Measurements from ENCODE around the gene PLCD3.
A peak's percentile ranks its signal among the peaks of the same experiment; 100 is the strongest.

The PLCD3 gene

DNA sequence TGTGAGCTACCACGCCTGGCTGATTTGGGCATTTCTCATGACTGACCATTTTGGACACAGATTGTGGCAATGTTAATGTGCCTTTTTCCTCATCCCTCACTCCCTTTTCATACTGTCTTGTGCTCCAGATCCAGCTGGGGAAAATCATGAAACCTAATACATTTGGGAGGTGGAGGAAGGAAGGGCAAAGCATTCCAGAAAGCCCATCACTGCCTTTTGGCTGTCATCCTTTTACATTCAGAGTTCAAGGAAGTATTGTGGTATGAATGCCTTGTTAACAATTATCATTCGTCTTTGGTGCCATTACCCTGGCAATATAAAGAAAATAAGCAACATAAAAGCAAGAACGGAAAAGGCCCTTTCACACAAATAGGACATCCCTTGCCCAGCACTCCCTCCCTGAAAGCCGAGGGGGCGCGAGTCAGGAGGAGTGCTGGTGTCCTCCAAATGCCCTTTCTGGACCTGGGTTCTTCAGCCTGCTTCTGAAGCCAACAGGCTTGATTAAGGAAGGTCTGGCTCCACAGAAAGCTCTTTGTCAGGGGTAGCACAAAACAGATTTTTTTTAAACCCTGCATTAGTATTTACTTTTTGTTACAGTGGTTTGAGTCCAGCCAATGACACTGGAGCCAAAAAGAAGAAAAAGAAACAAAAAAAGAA lies 51.1 kb downstream of the PLCD3 start:
- Histone ChIP-seq H2BK120ac (ENCODE audit: low read depth, low read length) (no peak overlapping the region), H3K4ac (ENCODE audit: low read depth, low read length) (no peak overlapping the region), H3K27me3 (ENCODE audit: insufficient read depth, low read length, poor library complexity) (no peaks in the 10 kb centered on the region), H4K5ac (ENCODE audit: low read length) (no peak overlapping the region), H3K9ac (ENCODE audit: low read length) (no peak overlapping the region), H3K27ac (ENCODE audit: low read depth, low read length) (no peak overlapping the region), H3K23ac (ENCODE audit: low read length) (no peak overlapping the region), H3K56ac (ENCODE audit: low read length) (no peak overlapping the region), H3K79me2 (ENCODE audit: control insufficient read depth, insufficient read depth, low read length) (peaks cover 9% of the 10 kb centered on the region), H2BK15ac (replicated peaks; ENCODE audit: low read depth) (no peak overlapping the region), H3K18ac (ENCODE audit: low read length) (no peak overlapping the region), H3K4me1 (ENCODE audit: control insufficient read depth, low read depth, low read length) (no peaks in the 10 kb centered on the region), H2AK5ac (ENCODE audit: low read length) (no peak overlapping the region), H4K8ac (ENCODE audit: low read depth, low read length) (no peak overlapping the region), H3K4me2 (ENCODE audit: low read length) (no peak overlapping the region), H2BK5ac (ENCODE audit: low read length) (no peak overlapping the region), H3K36me3 (ENCODE audit: control insufficient read depth, insufficient read depth, low read length) (peaks cover 8% of the 10 kb centered on the region), H3K79me1 (ENCODE audit: low read length) (peaks cover 5% of the 10 kb centered on the region), H3K4me3 (ENCODE audit: low read length) (no peak overlapping the region)
- no CpG with 5 or more reads among the region's 6 CpGs for WGBS (ENCODE audit: extremely low coverage, insufficient coverage, low lambda C conversion rate)
- DNase-seq, result no peak

DNA sequence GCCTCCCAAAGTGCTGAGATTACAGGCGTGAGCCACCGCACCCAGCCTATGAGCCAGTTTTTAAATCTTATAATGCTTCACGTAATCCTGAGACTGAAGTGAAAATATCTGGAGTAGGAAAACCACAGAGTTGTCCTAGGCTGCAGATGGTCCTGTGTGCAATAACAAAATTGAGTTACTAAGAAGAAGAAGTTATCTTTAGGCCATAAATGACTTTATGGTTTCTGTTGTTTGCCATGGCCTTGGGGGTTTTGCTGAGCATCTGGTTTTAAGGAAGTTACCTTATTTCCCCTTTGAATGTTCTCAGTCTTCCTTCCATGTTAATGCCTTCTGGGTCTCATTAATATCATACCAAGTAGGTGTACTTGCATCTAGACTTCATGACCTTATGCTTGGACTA lies 54.7 kb downstream of the PLCD3 start:
- H2AK5ac ChIP-seq (ENCODE audit: low read length), result no peak overlapping the region
- H3K79me1 ChIP-seq (ENCODE audit: low read length), result peaks cover 11% of the 10 kb centered on the region
- H3K27me3 ChIP-seq (ENCODE audit: insufficient read depth, low read length, poor library complexity), result no peaks in the 10 kb centered on the region
- no peak overlapping the region for H2BK120ac ChIP-seq (ENCODE audit: low read depth, low read length)
- H3K79me2 ChIP-seq (ENCODE audit: control insufficient read depth, insufficient read depth, low read length), result peaks cover 20% of the 10 kb centered on the region
- H3K4me3 ChIP-seq (ENCODE audit: low read length), result no peak overlapping the region
- no peak overlapping the region for H3K9ac ChIP-seq (ENCODE audit: low read length)
- H3K23ac ChIP-seq (ENCODE audit: low read length), result no peak overlapping the region
- H3K56ac ChIP-seq (ENCODE audit: low read length), result no peak overlapping the region
- H3K4me1 ChIP-seq (ENCODE audit: control insufficient read depth, low read depth, low read length), result no peaks in the 10 kb centered on the region
- WGBS (ENCODE audit: extremely low coverage, insufficient coverage, low lambda C conversion rate), result no CpG with 5 or more reads among the region's 3 CpGs
- no peak overlapping the region for H3K27ac ChIP-seq (ENCODE audit: low read depth, low read length)
- H3K4me2 ChIP-seq (ENCODE audit: low read length), result no peak overlapping the region
- no peak overlapping the region for H4K8ac ChIP-seq (ENCODE audit: low read depth, low read length)
- peaks cover 8% of the 10 kb centered on the region for H3K36me3 ChIP-seq (ENCODE audit: control insufficient read depth, insufficient read depth, low read length)
- H3K4ac ChIP-seq (ENCODE audit: low read depth, low read length), result no peak overlapping the region
- no peak overlapping the region for H4K5ac ChIP-seq (ENCODE audit: low read length)
- H3K18ac ChIP-seq (ENCODE audit: low read length), result no peak overlapping the region
- no peak overlapping the region for H2BK15ac ChIP-seq (replicated peaks; ENCODE audit: low read depth)
- DNase-seq, result no peak
- no peak overlapping the region for H2BK5ac ChIP-seq (ENCODE audit: low read length)

DNA sequence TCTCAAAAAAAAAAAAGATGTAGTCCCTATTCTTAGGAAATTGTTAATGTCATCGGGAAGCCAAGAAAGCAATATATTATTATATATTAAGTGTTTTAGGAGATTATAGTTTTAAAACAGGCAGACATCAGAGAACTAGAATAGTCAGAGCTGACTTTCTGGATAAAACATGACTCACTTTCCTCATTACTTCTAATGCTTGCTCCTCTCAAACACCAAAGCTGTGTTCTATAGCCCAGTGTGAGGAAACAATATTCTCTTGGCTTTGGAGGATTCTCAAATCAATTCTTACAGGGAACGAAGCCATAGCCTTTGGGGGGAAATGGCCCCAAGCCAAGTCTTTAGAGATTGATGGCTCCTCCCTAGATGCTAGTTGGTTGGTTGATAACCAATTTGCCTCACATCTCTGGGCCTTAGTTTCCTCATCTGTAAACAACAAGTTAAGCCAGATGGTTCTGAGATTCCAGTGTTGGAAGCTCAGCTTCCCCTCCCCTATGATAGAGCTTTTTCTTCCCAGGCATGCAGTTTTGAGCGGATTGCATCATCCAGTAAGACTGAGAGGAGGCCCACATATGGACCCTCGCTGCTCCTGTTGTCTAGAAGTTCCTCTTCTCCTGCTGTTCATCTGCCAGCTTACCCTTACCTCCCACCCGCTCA lies 58.8 kb downstream of the PLCD3 start:
- no peak overlapping the region for H3K23ac ChIP-seq (ENCODE audit: low read length)
- no peaks in the 10 kb centered on the region for H3K27me3 ChIP-seq (ENCODE audit: insufficient read depth, low read length, poor library complexity)
- H2BK15ac ChIP-seq (replicated peaks; ENCODE audit: low read depth), result no peak overlapping the region
- H3K4me2 ChIP-seq (ENCODE audit: low read length), result no peak overlapping the region
- 100% methylated on average over 1 of the region's 5 CpGs for WGBS (ENCODE audit: extremely low coverage, insufficient coverage, low lambda C conversion rate)
- H3K79me2 ChIP-seq (ENCODE audit: control insufficient read depth, insufficient read depth, low read length), result peaks cover 20% of the 10 kb centered on the region
- H3K4ac ChIP-seq (ENCODE audit: low read depth, low read length), result no peak overlapping the region
- H3K18ac ChIP-seq (ENCODE audit: low read length), result no peak overlapping the region
- peak; percentile 38 for DNase-seq
- H3K4me3 ChIP-seq (ENCODE audit: low read length), result no peak overlapping the region
- H2BK120ac ChIP-seq (ENCODE audit: low read depth, low read length), result no peak overlapping the region
- peak overlapping the region; percentile 93 for H4K8ac ChIP-seq (ENCODE audit: low read depth, low read length)
- no peak overlapping the region for H2AK5ac ChIP-seq (ENCODE audit: low read length)
- H3K79me1 ChIP-seq (ENCODE audit: low read length), result peaks cover 12% of the 10 kb centered on the region
- H2BK5ac ChIP-seq (ENCODE audit: low read length), result no peak overlapping the region
- H3K9ac ChIP-seq (ENCODE audit: low read length), result no peak overlapping the region
- H3K36me3 ChIP-seq (ENCODE audit: control insufficient read depth, insufficient read depth, low read length), result peaks cover 1% of the 10 kb centered on the region
- H3K27ac ChIP-seq (ENCODE audit: low read depth, low read length), result no peak overlapping the region
- H3K56ac ChIP-seq (ENCODE audit: low read length), result no peak overlapping the region
- no peaks in the 10 kb centered on the region for H3K4me1 ChIP-seq (ENCODE audit: control insufficient read depth, low read depth, low read length)
- no peak overlapping the region for H4K5ac ChIP-seq (ENCODE audit: low read length)

- Histone ChIP-seq H4K8ac (ENCODE audit: low read depth, low read length) (no peak overlapping the region), H3K4ac (ENCODE audit: low read depth, low read length) (no peak overlapping the region), H3K27me3 (ENCODE audit: insufficient read depth, low read length, poor library complexity) (no peaks in the 10 kb centered on the region), H3K4me3 (ENCODE audit: low read length) (no peak overlapping the region), H3K4me2 (ENCODE audit: low read length) (no peak overlapping the region), H2BK15ac (replicated peaks; ENCODE audit: low read depth) (no peak overlapping the region), H3K18ac (ENCODE audit: low read length) (no peak overlapping the region), H4K5ac (ENCODE audit: low read length) (no peak overlapping the region), H2AK5ac (ENCODE audit: low read length) (no peak overlapping the region), H3K9ac (ENCODE audit: low read length) (no peak overlapping the region), H2BK120ac (ENCODE audit: low read depth, low read length) (no peak overlapping the region), H3K79me2 (ENCODE audit: control insufficient read depth, insufficient read depth, low read length) (peaks cover 14% of the 10 kb centered on the region), H2BK5ac (ENCODE audit: low read length) (no peak overlapping the region), H3K79me1 (ENCODE audit: low read length) (peaks cover 8% of the 10 kb centered on the region), H3K23ac (ENCODE audit: low read length) (no peak overlapping the region), H3K56ac (ENCODE audit: low read length) (no peak overlapping the region), H3K36me3 (ENCODE audit: control insufficient read depth, insufficient read depth, low read length) (no peaks in the 10 kb centered on the region), H3K27ac (ENCODE audit: low read depth, low read length) (no peak overlapping the region), H3K4me1 (ENCODE audit: control insufficient read depth, low read depth, low read length) (no peaks in the 10 kb centered on the region)
- no peak for DNase-seq
- no CpG with 5 or more reads among the region's 2 CpGs for WGBS (ENCODE audit: extremely low coverage, insufficient coverage, low lambda C conversion rate)
Observed at GRCh38 chr17:45070809-45071208, 61.5 kb downstream of the PLCD3 start.

DNA sequence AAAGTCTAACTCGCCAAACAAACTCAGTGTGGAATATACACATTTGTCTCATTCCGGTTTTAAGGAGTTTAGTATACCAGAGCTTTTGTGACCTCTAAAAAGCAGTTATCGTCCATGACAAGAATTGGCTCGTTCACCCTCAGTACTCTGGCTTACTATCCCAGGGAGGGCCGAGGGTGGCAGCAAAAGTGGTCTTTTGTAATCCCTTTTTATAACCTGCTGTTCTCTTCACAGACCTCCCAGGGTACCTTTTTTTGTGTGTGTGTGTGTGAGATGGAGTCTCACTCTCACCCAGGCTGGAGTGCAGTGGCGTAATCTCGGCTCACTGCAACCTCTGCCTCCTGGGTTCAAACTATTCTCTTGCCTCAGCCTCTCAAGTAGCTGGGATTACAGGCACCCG lies 62.3 kb downstream of the PLCD3 start:
- Histone ChIP-seq H2BK15ac (replicated peaks; ENCODE audit: low read depth) (no peak overlapping the region), H3K27ac (ENCODE audit: low read depth, low read length) (no peak overlapping the region), H3K27me3 (ENCODE audit: insufficient read depth, low read length, poor library complexity) (no peaks in the 10 kb centered on the region), H2BK5ac (ENCODE audit: low read length) (no peak overlapping the region), H3K79me2 (ENCODE audit: control insufficient read depth, insufficient read depth, low read length) (peaks cover 17% of the 10 kb centered on the region), H3K4me3 (ENCODE audit: low read length) (no peak overlapping the region), H3K4ac (ENCODE audit: low read depth, low read length) (no peak overlapping the region), H4K5ac (ENCODE audit: low read length) (no peak overlapping the region), H3K4me2 (ENCODE audit: low read length) (no peak overlapping the region), H3K9ac (ENCODE audit: low read length) (no peak overlapping the region), H3K4me1 (ENCODE audit: control insufficient read depth, low read depth, low read length) (no peaks in the 10 kb centered on the region), H2AK5ac (ENCODE audit: low read length) (no peak overlapping the region), H3K18ac (ENCODE audit: low read length) (no peak overlapping the region), H2BK120ac (ENCODE audit: low read depth, low read length) (no peak overlapping the region), H4K8ac (ENCODE audit: low read depth, low read length) (no peak overlapping the region), H3K23ac (ENCODE audit: low read length) (no peak overlapping the region), H3K56ac (ENCODE audit: low read length) (no peak overlapping the region), H3K79me1 (ENCODE audit: low read length) (peaks cover 10% of the 10 kb centered on the region), H3K36me3 (ENCODE audit: control insufficient read depth, insufficient read depth, low read length) (no peaks in the 10 kb centered on the region)
- DNase-seq, result no peak
- no CpG with 5 or more reads among the region's 8 CpGs for WGBS (ENCODE audit: extremely low coverage, insufficient coverage, low lambda C conversion rate)

DNA sequence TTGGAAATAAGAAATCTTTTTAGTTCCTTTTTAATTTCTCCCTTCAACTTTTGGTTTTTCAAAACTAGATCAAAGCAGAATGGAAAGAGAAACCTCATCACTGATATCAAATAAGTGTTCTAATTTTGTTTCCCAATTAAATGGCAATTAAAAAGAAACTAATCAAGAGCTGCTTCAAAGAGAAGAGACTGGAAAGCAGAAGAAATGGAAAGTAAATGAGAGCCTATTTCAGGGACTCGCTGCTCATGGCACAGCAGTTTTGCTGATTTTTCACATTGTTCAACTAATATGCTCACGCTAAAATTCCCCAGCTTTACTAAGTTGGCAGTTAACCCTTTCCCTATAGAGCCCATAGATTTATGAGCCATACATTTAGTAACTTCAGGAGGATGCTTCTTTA lies 64.7 kb downstream of the PLCD3 start:
- no peak overlapping the region for H2AK5ac ChIP-seq (ENCODE audit: low read length)
- no peak overlapping the region for H3K56ac ChIP-seq (ENCODE audit: low read length)
- no peak overlapping the region for H2BK120ac ChIP-seq (ENCODE audit: low read depth, low read length)
- H3K23ac ChIP-seq (ENCODE audit: low read length), result no peak overlapping the region
- no peak overlapping the region for H2BK5ac ChIP-seq (ENCODE audit: low read length)
- DNase-seq, result no peak
- no peak overlapping the region for H4K5ac ChIP-seq (ENCODE audit: low read length)
- no peak overlapping the region for H3K4ac ChIP-seq (ENCODE audit: low read depth, low read length)
- no peak overlapping the region for H3K4me2 ChIP-seq (ENCODE audit: low read length)
- H3K79me2 ChIP-seq (ENCODE audit: control insufficient read depth, insufficient read depth, low read length), result peaks cover 24% of the 10 kb centered on the region
- no peaks in the 10 kb centered on the region for H3K4me1 ChIP-seq (ENCODE audit: control insufficient read depth, low read depth, low read length)
- no peak overlapping the region for H3K4me3 ChIP-seq (ENCODE audit: low read length)
- H2BK15ac ChIP-seq (replicated peaks; ENCODE audit: low read depth), result no peak overlapping the region
- no peak overlapping the region for H3K9ac ChIP-seq (ENCODE audit: low read length)
- no peak overlapping the region for H4K8ac ChIP-seq (ENCODE audit: low read depth, low read length)
- WGBS (ENCODE audit: extremely low coverage, insufficient coverage, low lambda C conversion rate), result no CpG with 5 or more reads among the region's 2 CpGs
- H3K27ac ChIP-seq (ENCODE audit: low read depth, low read length), result no peak overlapping the region
- H3K18ac ChIP-seq (ENCODE audit: low read length), result no peak overlapping the region
- no peaks in the 10 kb centered on the region for H3K36me3 ChIP-seq (ENCODE audit: control insufficient read depth, insufficient read depth, low read length)
- H3K79me1 ChIP-seq (ENCODE audit: low read length), result peaks cover 4% of the 10 kb centered on the region
- H3K27me3 ChIP-seq (ENCODE audit: insufficient read depth, low read length, poor library complexity), result no peaks in the 10 kb centered on the region

All from mesendoderm (in vitro differentiated cells).